ENCODE measurements around the gene TRAF7. TPM values are rescaled to one million over a fixed set of nuclear protein-coding genes. Genes with fewer than 3 reads are reported as not detected.

Gene TRAF7
- total RNA-seq, 1 donor from 2014 or later = 83.9 TPM

DNA sequence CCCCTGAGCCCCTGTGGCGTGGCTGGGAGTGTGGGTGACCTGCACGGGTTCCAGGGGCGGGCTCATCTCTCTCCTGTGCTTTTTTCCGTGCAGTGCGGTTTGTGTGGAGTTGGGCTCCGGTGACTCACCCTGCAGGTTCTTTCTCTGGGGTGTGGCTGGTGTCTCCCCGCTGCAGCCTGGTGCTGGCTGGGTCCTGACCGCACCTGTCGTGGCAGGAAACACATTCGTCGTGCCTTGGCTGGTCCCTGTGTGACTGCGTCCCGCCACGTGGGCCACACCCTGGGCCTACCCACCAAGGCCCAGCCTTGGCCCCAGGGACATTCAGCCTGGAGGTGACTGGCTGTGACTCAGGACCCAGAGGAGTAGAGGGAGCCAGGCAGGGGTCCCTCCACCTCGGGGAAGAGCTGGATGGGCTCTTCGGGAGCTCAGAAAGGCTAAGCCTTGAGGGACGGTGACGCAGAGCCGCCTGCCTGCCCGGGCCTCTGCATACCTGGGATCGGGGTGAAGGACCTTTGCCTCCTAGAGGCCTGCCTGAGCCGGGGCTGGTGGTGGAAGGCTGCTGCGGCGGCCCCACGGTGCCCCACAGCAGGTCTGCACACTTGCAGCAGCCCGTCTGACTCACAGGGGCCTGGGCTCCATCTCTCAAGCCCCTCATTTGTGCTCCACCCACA, 7.8 kb downstream of the TRAF7 start:
- H3K4me3 ChIP-seq (ENCODE audit: low read depth, low read length) = no peak overlapping the region
- DNase-seq (ENCODE audit: low read depth) = no peak
- H3K36me3 ChIP-seq (ENCODE audit: control insufficient read depth, insufficient read depth, low read length) = no peaks in the 10 kb centered on the region
- H3K27me3 ChIP-seq (ENCODE audit: control insufficient read depth, insufficient read depth, low read length) = no peaks in the 10 kb centered on the region
- TF ChIP-seq, protein P1, sequence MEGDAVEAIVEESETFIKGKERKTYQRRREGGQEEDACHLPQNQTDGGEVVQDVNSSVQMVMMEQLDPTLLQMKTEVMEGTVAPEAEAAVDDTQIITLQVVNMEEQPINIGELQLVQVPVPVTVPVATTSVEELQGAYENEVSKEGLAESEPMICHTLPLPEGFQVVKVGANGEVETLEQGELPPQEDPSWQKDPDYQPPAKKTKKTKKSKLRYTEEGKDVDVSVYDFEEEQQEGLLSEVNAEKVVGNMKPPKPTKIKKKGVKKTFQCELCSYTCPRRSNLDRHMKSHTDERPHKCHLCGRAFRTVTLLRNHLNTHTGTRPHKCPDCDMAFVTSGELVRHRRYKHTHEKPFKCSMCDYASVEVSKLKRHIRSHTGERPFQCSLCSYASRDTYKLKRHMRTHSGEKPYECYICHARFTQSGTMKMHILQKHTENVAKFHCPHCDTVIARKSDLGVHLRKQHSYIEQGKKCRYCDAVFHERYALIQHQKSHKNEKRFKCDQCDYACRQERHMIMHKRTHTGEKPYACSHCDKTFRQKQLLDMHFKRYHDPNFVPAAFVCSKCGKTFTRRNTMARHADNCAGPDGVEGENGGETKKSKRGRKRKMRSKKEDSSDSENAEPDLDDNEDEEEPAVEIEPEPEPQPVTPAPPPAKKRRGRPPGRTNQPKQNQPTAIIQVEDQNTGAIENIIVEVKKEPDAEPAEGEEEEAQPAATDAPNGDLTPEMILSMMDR (IDR thresholded peaks at IDR 0.05; ENCODE audit: insufficient read depth, low read length, poor library complexity, severe bottlenecking) = no peak

DNA sequence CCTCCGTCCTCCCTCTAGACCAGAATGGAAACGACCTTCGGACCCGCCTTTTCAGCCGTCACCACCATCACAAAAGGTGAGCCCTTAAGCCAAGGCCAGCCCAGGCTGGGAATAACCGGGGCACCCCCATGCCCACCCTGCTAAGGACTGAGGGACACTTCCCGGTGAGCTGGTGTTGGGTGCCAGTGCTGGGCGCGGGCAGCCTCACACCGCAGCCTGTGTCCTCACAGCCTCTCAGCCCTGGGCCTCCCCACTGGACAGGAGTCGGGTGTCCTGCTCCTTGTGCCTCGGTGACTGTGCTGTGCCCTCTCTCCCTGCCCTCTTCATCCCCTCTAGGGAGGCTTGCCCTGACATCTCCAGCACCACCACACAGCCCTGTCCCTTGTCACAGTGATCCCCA, 10.3 kb downstream of the TRAF7 start:
- Histone ChIP-seq H3K27me3 (ENCODE audit: control insufficient read depth, insufficient read depth, low read length) (no peaks in the 10 kb centered on the region), H3K4me3 (ENCODE audit: low read depth, low read length) (no peak overlapping the region), H3K36me3 (ENCODE audit: control insufficient read depth, insufficient read depth, low read length) (no peaks in the 10 kb centered on the region)
- DNase-seq (ENCODE audit: low read depth) = no peak
- TF ChIP-seq, protein P1 (IDR thresholded peaks at IDR 0.05; ENCODE audit: insufficient read depth, low read length, poor library complexity, severe bottlenecking) = no peak

DNA sequence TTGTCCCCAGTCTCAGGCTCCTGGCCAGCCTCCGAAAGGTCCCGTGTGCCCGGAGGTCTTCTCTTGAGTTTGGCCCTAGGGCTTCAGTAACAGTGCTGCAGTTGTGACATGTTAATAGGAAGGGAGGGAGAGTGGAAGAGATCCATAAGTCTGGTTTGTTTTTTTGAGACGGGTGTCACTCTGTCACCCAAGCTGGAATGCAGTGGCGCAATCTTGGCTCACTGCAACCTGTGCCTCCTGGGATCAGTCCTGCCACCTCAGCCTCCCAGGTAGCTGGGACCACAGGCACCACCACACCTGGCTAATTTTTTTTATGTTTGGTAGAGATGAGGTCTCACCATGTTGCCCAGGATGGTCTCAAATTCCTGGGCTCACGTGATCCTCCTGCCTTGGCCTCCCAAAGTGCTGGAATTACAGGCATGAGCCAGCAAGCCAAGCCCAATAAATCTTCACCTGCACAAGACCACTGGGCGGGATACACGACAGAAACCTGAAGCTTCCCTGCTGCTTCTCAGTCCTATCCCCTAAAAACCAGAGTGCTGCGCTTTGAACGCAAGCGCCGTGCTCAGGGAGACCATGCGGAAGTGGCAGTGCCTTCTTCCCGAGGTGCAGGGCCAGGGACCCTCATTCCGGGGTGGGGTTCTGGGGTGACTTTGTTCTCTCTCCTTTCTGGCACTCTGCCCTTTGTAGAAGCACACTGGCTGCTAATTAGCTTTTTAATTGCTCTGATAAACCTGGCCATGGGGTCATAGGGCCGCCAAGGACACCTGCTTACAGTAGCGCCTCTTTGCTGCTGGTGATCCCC, 10.9 kb downstream of the TRAF7 start:
- no peaks in the 10 kb centered on the region for H3K27me3 ChIP-seq (ENCODE audit: control insufficient read depth, insufficient read depth, low read length)
- no peak for DNase-seq (ENCODE audit: low read depth)
- TF ChIP-seq, protein P1 (IDR thresholded peaks at IDR 0.05; ENCODE audit: insufficient read depth, low read length, poor library complexity, severe bottlenecking) = no peak
- H3K4me3 ChIP-seq (ENCODE audit: low read depth, low read length) = no peak overlapping the region
- no peaks in the 10 kb centered on the region for H3K36me3 ChIP-seq (ENCODE audit: control insufficient read depth, insufficient read depth, low read length)

DNA sequence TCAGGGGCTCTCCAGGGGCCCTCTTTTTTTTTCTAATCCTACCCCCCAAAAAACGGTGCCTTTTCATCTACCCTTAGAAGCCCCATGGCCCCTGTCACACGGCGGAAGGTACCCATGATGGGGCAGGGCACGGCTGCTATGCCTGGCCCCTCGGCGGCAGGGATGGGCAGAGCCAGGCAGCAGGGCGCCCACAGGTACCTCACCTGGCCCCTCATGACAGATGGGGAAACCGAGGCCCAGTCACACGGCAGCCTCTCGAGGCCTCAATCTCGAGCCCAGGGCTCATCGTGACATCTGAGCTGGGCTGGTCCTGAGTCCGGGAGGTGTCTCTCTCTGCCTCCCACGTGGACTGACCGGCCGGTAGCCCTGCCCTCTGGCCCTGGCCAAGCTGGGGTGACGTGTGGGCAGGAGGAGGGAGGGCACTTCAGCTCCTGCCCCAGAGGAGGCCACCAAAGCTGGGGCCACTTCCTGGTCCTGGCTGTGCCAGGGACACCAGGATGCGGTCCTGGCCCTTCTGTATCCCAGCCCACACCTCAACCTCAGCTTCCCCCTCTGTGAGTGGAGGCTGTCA, 11.6 kb downstream of the TRAF7 start:
- no peaks in the 10 kb centered on the region for H3K27me3 ChIP-seq (ENCODE audit: control insufficient read depth, insufficient read depth, low read length)

DNA sequence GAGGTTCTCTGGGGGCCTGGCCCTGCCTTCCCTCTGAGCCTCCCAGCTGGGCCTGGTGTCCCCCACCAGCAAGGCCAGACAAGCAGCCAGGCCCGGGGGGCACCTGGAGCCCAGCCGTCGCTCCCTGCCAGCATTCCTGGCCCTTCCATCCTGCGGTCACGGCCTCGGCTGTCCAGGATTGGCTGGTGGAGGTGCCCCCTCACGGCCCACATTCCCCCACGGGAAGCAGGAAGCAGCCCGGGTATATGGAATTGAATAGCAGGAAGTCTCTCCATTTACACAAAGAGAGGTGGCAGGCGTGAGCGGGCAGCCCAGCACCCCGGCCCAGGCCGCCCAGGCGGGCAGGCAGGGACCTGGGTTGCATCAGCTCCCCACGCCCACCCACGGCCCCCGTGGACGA, 14.5 kb downstream of the TRAF7 start:
- no peak for DNase-seq (ENCODE audit: low read depth)
- Histone ChIP-seq H3K36me3 (ENCODE audit: control insufficient read depth, insufficient read depth, low read length) (peaks cover 2% of the 10 kb centered on the region), H3K27me3 (ENCODE audit: control insufficient read depth, insufficient read depth, low read length) (no peaks in the 10 kb centered on the region), H3K4me3 (ENCODE audit: low read depth, low read length) (no peak overlapping the region)
- TF ChIP-seq, protein P1 (IDR thresholded peaks at IDR 0.05; ENCODE audit: insufficient read depth, low read length, poor library complexity, severe bottlenecking) = no peak

More for the DNA sequence above, 11.6 kb downstream of the TRAF7 start:
- Histone ChIP-seq H3K36me3 (ENCODE audit: control insufficient read depth, insufficient read depth, low read length) (no peaks in the 10 kb centered on the region), H3K4me3 (ENCODE audit: low read depth, low read length) (no peak overlapping the region)
- TF ChIP-seq, protein P1 (IDR thresholded peaks at IDR 0.05; ENCODE audit: insufficient read depth, low read length, poor library complexity, severe bottlenecking) = no peak
- no peak for DNase-seq (ENCODE audit: low read depth)

Measured in kidney epithelial cell (primary cell).